HG02870 (cell line): ENCODE results near the gene HIP1R.

ENCODE experiments used
- ATAC-seq: cut with Tn5 transposase; IDR thresholded peaks from one replicate; pipeline ENCODE4 v1.9.1; 2021; ENCODE audit warnings: mild to moderate bottlenecking, moderate library complexity; ENCODE audit not compliant: unreplicated experiment

Gene HIP1R

GRCh38 chr12:122859303-122860039, 24.2 kb downstream of the HIP1R start:
- ATAC-seq, result no peak

GRCh38 chr12:122860040-122860853, 25.0 kb downstream of the HIP1R start:
- ATAC-seq, result no peak

GRCh38 chr12:122860854-122861586, 25.8 kb downstream of the HIP1R start:
- no peak for ATAC-seq

GRCh38 chr12:122861587-122861970, 26.3 kb downstream of the HIP1R start:
- ATAC-seq, result no peak

- ATAC-seq, result no peak
These were observed 26.9 kb downstream of the HIP1R start for GRCh38 chr12:122862110-122862634.

- ATAC-seq, result no peak
These were observed 27.8 kb downstream of the HIP1R start for GRCh38 chr12:122862872-122863701.

- ATAC-seq, result no peak
These were observed 29.6 kb downstream of the HIP1R start for GRCh38 chr12:122864894-122865253.

- no peak for ATAC-seq
These were observed 30.3 kb downstream of the HIP1R start for GRCh38 chr12:122865268-122866231.

- ATAC-seq, result no peak
These were observed 31.1 kb downstream of the HIP1R start for GRCh38 chr12:122866379-122866778.

GRCh38 chr12:122866950-122867607, 31.8 kb downstream of the HIP1R start:
- no peak for ATAC-seq

GRCh38 chr12:122867691-122868461, 32.6 kb downstream of the HIP1R start:
- ATAC-seq, result no peak

GRCh38 chr12:122868471-122869177, 33.4 kb downstream of the HIP1R start:
- ATAC-seq, result no peak

GRCh38 chr12:122869207-122869973, 34.1 kb downstream of the HIP1R start:
- no peak for ATAC-seq

- no peak for ATAC-seq
These were observed 35.0 kb downstream of the HIP1R start for GRCh38 chr12:122870163-122870842.

GRCh38 chr12:122870867-122871664, 35.8 kb downstream of the HIP1R start:
- ATAC-seq, result no peak
